Activated naive CD4-positive, alpha-beta T cell treated with anti-CD3 and anti-CD28 coated beads, Interleukin-2, amount 50 U/mL, for 72 hours (primary cell): ENCODE results near the gene KIF21A. TPM values are rescaled to one million over a fixed set of nuclear protein-coding genes. Genes with fewer than 3 reads are reported as not detected.

Source experiments
- ATAC-seq, 2 donors: fragments of 150-1000 bp; cut with Tn5 transposase; 2 replicates each; pipeline ENCODE4 v1.10.0; 2021; ENCODE audit warnings: mild to moderate bottlenecking in 2 of 2, moderate library complexity in 2 of 2
- DNase-seq, 2 donors: peaks; one replicate each; pipeline ENCODE4 v3.0.0; 2021 to 2022; ENCODE audit warnings: low spot score in 2 of 2
- H3K27ac Mint-ChIP-seq, 2 donors: one replicate each; pipeline ENCODE4 v1.8.0; 2022; ENCODE audit warnings: mild to moderate bottlenecking in 2 of 2, mixed read lengths in 2 of 2
- H3K36me3 Mint-ChIP-seq, 2 donors: one replicate each; pipeline ENCODE4 v1.8.0; 2022; ENCODE audit warnings: mixed read lengths in 2 of 2
- H3K9me3 Mint-ChIP-seq, 2 donors: one replicate each; pipeline ENCODE4 v1.8.0; 2022; ENCODE audit warnings: mixed read lengths in 2 of 2
- total RNA-seq, 2 donors: library from RNA; stranded (reverse); gene quantifications; one replicate each; pipeline ENCODE4 v1.2.3, GENCODE V29; 2022

KIF21A gene
- total RNA-seq, 2 donors from 2014 or later = 16.1 to 16.8 TPM

GRCh38 chr12:39441189-39441962, 1.5 kb downstream of the KIF21A start:
- peaks cover 5 to 6% of the 10 kb centered on the region in 2 donors for H3K36me3 Mint-ChIP-seq
- H3K9me3 Mint-ChIP-seq = no peaks in the 10 kb centered on the region
- no peak for ATAC-seq
- DNase-seq = no peak
- H3K27ac Mint-ChIP-seq = peak overlapping the region in 1 of 2 donors; percentile 89

DNA sequence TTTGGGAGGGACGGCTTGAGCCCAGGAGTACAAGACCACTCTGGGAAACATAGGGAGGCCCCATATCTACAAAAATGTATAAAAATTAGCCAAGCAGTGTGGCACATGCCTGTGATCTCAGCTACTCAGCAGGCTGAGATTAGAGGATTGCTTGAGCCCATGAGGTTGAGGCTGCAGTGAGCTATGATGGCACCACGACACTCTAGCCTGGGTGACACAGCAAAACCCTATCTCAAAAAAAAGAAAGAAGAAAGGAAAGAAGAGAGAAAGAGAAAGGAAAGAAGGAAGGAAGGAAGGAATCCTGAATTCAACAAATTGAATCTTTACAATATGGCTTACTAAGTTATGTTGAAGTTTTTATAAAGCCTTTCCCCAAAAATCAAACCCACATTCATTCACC, 2.1 kb downstream of the KIF21A start:
- peaks cover 5 to 6% of the 10 kb centered on the region in 2 donors for H3K36me3 Mint-ChIP-seq
- no peak overlapping the region for H3K27ac Mint-ChIP-seq
- H3K9me3 Mint-ChIP-seq = no peaks in the 10 kb centered on the region
- no peak for DNase-seq
- ATAC-seq = no peak

DNA sequence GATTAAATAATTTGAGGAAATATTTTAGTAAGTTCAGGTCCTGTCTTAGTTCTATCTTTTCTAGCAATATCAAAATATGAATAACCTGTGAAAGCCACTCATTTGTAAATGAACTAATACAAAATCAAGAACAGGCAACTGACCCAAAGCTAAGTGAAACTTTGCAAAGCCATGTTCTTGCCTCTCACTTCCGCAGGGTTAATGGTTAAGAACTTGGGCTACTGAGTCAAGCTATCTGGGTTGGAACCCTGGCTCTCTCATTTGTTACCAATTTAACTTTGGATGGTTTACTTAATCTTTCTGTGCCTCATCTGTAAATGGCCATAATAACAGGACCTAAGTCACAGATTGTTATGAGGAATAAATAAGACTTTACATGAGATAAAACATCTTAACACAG, 2.8 kb downstream of the KIF21A start:
- ATAC-seq (no peak), DNase-seq (no peak)
- Mint-ChIP-seq H3K36me3 (peaks cover 5 to 6% of the 10 kb centered on the region in 2 donors), H3K9me3 (no peaks in the 10 kb centered on the region), H3K27ac (no peak overlapping the region)

DNA sequence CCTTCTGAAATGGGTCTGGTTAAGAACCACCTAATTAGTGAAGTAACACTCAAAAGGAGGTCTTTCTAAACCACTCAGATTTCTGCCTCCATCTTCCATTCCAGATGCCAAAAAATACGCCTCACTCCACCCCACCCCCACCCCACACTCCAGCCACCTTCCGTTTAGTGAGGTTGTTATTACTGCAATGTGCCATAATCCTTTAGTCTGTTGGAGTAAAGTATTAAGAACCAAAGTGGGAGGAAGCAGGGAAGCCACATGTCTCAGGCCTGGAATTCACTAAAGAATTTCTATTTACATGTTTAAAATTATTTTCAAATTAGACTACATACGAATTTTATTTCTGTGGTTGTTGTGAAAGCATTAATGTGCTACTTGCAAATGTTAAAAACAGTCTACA, 7.4 kb downstream of the KIF21A start:
- ATAC-seq = no peak
- no peak for DNase-seq
- Mint-ChIP-seq H3K27ac (no peak overlapping the region), H3K36me3 (no peaks in the 10 kb centered on the region), H3K9me3 (no peaks in the 10 kb centered on the region)

DNA sequence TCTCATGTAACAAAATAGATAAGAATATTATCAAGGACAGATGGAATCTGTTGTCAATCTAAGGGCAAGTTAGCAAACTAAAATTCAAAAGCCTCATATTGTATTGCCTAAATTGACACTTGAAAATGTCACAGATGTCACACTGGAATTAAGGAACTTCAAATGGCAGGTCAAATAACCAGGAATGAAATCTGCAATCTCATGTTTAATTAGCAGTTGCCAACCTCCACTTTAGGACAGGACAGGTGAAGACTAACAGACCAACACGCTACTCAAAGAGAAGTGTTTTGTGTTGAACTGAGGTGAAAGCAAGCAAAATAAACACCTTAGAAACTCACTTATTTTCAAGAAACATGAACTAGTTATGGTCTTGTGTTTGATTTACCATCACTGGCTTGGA, 11.1 kb downstream of the KIF21A start:
- DNase-seq (no peak), ATAC-seq (no peak)
- H3K27ac Mint-ChIP-seq = no peak overlapping the region
- H3K36me3 Mint-ChIP-seq = no peaks in the 10 kb centered on the region
- H3K9me3 Mint-ChIP-seq = peaks cover 0 to 4% of the 10 kb centered on the region in 2 donors

DNA sequence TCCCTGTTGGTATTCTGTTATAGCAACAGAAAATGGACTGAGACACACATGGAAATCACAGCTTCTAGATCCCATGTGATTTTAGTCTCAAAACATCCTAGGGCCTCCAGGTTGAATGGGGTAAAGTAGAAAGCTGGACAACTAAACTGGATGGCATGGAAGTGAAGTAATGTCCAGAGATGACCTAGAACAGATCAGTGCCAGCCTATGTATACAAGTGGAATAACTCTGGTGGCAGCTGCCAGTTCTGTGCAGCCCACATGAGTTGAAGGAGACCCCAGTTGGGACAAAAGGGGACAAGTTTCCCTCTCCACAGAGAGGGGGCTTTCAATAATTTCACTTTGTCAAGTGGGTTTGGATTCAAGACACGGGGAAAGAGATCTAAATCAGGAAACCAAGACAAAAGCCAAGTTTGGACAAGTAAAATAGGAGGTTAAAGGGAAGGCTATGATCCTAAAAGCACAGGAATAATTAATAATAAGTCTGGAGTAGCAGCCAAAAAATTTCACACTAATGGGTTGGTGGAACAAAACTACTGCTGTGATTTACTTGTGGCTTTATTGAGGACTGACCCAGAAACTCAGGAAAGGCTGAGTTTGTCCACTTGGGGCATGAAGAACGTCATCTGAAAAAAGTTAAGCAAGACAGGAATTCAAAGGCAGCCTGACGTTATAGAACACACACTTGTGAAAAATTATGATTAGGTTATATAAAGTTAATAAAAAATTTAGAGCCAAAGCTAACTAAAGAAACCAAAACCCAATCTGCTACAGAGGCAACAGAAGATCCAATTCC, 11.7 kb downstream of the KIF21A start:
- DNase-seq (no peak), ATAC-seq (no peak)
- Mint-ChIP-seq H3K36me3 (no peaks in the 10 kb centered on the region), H3K9me3 (peaks cover 0 to 4% of the 10 kb centered on the region in 2 donors), H3K27ac (no peak overlapping the region)

GRCh38 chr12:39429809-39430208, 13.1 kb downstream of the KIF21A start:
- Mint-ChIP-seq H3K9me3 (peaks cover 0 to 4% of the 10 kb centered on the region in 2 donors), H3K27ac (no peak overlapping the region), H3K36me3 (no peaks in the 10 kb centered on the region)
- no peak for DNase-seq
- ATAC-seq = no peak

GRCh38 chr12:39427360-39427808, 15.5 kb downstream of the KIF21A start:
- ATAC-seq (no peak), DNase-seq (no peak)
- Mint-ChIP-seq H3K9me3 (peaks cover 0 to 4% of the 10 kb centered on the region in 2 donors), H3K36me3 (no peaks in the 10 kb centered on the region), H3K27ac (no peak overlapping the region)

GRCh38 chr12:39426636-39427240, 16.2 kb downstream of the KIF21A start:
- ATAC-seq = no peak
- DNase-seq = no peak

DNA sequence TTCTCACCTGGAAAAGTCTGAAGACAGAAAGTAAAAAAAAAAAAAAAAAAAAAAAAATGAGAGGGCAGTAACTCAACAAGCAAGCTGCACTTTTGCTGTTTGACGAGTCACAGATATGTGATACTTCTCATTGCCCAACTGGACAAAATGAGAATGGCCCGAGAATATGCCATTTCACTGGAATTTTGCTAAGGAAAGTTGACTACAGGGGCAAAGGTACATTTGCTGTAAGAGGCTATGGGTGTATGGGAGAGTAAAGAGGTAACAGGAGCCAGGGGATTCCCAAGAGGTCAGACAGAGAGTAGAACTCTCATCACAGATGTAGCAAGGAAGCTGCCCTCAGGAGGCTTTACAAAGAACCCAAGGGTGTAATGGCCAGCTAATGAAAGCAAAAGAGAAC, 22.9 kb downstream of the KIF21A start:
- Mint-ChIP-seq H3K27ac (no peak overlapping the region), H3K36me3 (peaks cover 10 to 14% of the 10 kb centered on the region in 2 donors), H3K9me3 (peaks cover 0 to 9% of the 10 kb centered on the region in 2 donors)
- ATAC-seq = no peak
- no peak for DNase-seq

More at GRCh38 chr12:39426636-39427240, 16.2 kb downstream of the KIF21A start:
- Mint-ChIP-seq H3K36me3 (no peaks in the 10 kb centered on the region), H3K27ac (no peak overlapping the region), H3K9me3 (peaks cover 0 to 4% of the 10 kb centered on the region in 2 donors)

DNA sequence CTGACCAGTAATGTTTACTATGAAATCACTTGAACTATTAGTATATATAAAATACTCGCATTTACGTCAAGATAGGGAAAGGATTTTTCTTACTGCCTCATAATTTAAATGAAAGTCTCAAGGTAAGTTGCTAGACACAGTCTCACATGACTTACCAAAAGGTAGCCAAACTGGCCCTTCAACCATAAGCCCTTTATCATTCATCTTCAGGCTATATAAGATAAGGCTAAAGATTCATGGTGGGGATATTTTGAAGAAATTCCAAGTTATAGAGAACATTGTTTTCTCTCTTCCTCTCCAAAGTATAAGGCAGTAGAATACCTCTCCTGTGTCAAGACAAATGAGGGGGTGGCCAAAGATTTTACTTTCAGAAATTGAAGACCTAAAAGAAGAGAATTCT, 23.4 kb downstream of the KIF21A start:
- DNase-seq = no peak
- Mint-ChIP-seq H3K9me3 (peaks cover 0 to 9% of the 10 kb centered on the region in 2 donors), H3K36me3 (peaks cover 10 to 14% of the 10 kb centered on the region in 2 donors), H3K27ac (no peak overlapping the region)
- no peak for ATAC-seq

DNA sequence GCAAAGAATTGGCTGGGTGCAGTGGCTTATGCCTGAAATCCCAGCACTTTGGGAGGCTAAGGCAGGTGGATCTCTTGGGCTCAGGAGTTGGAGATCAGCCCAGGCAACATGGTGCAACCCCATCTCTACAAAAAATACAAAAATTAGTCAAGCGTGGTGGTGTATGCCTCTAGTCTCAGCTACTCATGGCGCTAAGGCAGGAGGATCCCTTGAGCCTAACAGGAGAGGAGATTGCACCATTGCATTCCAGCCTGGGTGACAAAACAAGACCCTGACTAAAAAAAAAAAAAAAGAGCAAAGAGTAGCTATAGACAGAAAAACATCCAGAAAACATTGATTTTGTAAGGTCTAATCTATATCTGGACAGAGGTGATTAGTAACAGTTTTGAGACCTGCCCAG, 25.0 kb downstream of the KIF21A start:
- no peak for ATAC-seq
- DNase-seq = no peak
- Mint-ChIP-seq H3K27ac (no peak overlapping the region), H3K36me3 (peaks cover 10 to 14% of the 10 kb centered on the region in 2 donors), H3K9me3 (peaks cover 0 to 9% of the 10 kb centered on the region in 2 donors)

GRCh38 chr12:39413836-39414771, 28.8 kb downstream of the KIF21A start:
- Mint-ChIP-seq H3K9me3 (no peaks in the 10 kb centered on the region), H3K36me3 (no peaks in the 10 kb centered on the region), H3K27ac (no peak overlapping the region)
- ATAC-seq = no peak
- DNase-seq = no peak

GRCh38 chr12:39412210-39412609, 30.7 kb downstream of the KIF21A start:
- no peaks in the 10 kb centered on the region for H3K9me3 Mint-ChIP-seq
- no peak overlapping the region for H3K27ac Mint-ChIP-seq
- no peak for ATAC-seq
- no peak for DNase-seq
- no peaks in the 10 kb centered on the region for H3K36me3 Mint-ChIP-seq

GRCh38 chr12:39406262-39406661, 36.7 kb downstream of the KIF21A start:
- no peaks in the 10 kb centered on the region for H3K36me3 Mint-ChIP-seq
- H3K27ac Mint-ChIP-seq = no peak overlapping the region
- no peaks in the 10 kb centered on the region for H3K9me3 Mint-ChIP-seq
- DNase-seq (no peak), ATAC-seq (no peak)

DNA sequence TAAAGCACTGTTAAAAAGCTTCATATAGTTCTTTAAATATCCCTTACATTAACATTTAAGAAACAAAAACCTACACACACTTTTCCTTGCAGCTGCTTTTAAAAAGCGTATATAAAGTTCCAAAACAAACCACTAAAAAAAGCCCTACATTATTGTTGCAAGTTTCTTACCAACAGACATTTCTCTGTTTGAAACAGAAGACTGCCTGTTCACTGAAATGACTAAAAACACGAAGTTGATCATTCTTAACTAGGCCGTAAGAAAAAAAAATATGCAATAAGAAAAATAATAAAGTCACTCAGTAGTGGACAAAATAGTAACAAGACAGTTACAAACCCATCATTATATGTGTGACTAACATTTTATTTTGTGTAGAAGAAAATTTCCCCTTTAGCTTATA, 37.3 kb downstream of the KIF21A start:
- no peak overlapping the region for H3K27ac Mint-ChIP-seq
- ATAC-seq (peak in 1 of 2 donors; percentile 9), DNase-seq (no peak)
- no peaks in the 10 kb centered on the region for H3K9me3 Mint-ChIP-seq
- no peaks in the 10 kb centered on the region for H3K36me3 Mint-ChIP-seq
